CD4-positive, CD25-positive, alpha-beta regulatory T cell (primary cell): ENCODE results near the gene OR4F6. TPM values are rescaled to one million over a fixed set of nuclear protein-coding genes. Genes with fewer than 3 reads are reported as not detected.
"Not testable (repeated sequence)": the region's sequence is repeated elsewhere in the genome, so short reads cannot be mapped to it uniquely, and the experiment has no call there.

ENCODE experiments used
- ATAC-seq, 2 donors: fragments of 150-1000 bp; cut with Tn5 transposase; one replicate each; pipeline ENCODE4 v1.10.0; 2021; ENCODE audit warnings: low read depth in 2 of 2, moderate number of reproducible peaks in 2 of 2, moderate library complexity in 1 of 2
- DNase-seq, 3 donors: peaks; one replicate each; pipeline versions ENCODE4 v3.0.0 to v3.0.0-alpha.2; 2012 to 2022; ENCODE audit warnings: mixed read lengths in 1 of 3
- H3K27ac ChIP-seq: one replicate; pipeline ENCODE4 v1.7.0; 2013; ENCODE audit warnings: mild to moderate bottlenecking, low read length; ENCODE audit not compliant: insufficient read depth, poor library complexity, severe bottlenecking
- H3K27me3 ChIP-seq: one replicate; pipeline ENCODE4 v1.7.0; 2013; ENCODE audit warnings: low read length; ENCODE audit not compliant: control insufficient read depth, insufficient read depth
- H3K36me3 ChIP-seq: one replicate; pipeline ENCODE4 v1.7.0; 2013; ENCODE audit warnings: mild to moderate bottlenecking, low read length, moderate library complexity; ENCODE audit not compliant: control insufficient read depth, insufficient read depth
- H3K4me1 ChIP-seq: 2 replicates; pipeline ENCODE4 v1.7.0; 2013; ENCODE audit warnings: mild to moderate bottlenecking, low read length; ENCODE audit not compliant: insufficient read depth, control insufficient read depth, poor library complexity, severe bottlenecking
- H3K4me3 ChIP-seq: one replicate; pipeline ENCODE4 v1.7.0; 2013; ENCODE audit warnings: low read depth, mild to moderate bottlenecking, low read length, moderate library complexity
- H3K9me3 ChIP-seq, 2 experiments: 1 replicate in 1 of 2; 2 replicates in 1 of 2; pipeline ENCODE4 v1.7.0; 2013; ENCODE audit warnings: low read length in 2 of 2, mild to moderate bottlenecking in 1 of 2, moderate library complexity in 1 of 2; ENCODE audit not compliant: control insufficient read depth in 2 of 2
- H3K27ac Mint-ChIP-seq, 3 donors: one replicate each; pipeline ENCODE4 v1.8.0; 2020 to 2022; ENCODE audit warnings: mild to moderate bottlenecking in 3 of 3, mixed read lengths in 3 of 3, moderate library complexity in 2 of 3
- H3K27me3 Mint-ChIP-seq: one replicate; pipeline ENCODE4 v1.8.0; 2022; ENCODE audit warnings: mild to moderate bottlenecking, mixed read lengths
- H3K36me3 Mint-ChIP-seq: one replicate; pipeline ENCODE4 v1.8.0; 2020; ENCODE audit warnings: mixed read lengths
- H3K4me1 Mint-ChIP-seq, 4 donors: one replicate each; pipeline ENCODE4 v1.8.0; 2020 to 2022; ENCODE audit warnings: mixed read lengths in 4 of 4, mild to moderate bottlenecking in 1 of 4
- H3K4me3 Mint-ChIP-seq, 4 donors: one replicate each; pipeline ENCODE4 v1.8.0; 2020 to 2022; ENCODE audit warnings: mild to moderate bottlenecking in 4 of 4, mixed read lengths in 4 of 4, moderate library complexity in 3 of 4
- H3K9me3 Mint-ChIP-seq, 7 donors: one replicate each; pipeline ENCODE4 v1.8.0; 2020 to 2022; ENCODE audit warnings: mixed read lengths in 7 of 7, mild to moderate bottlenecking in 3 of 7, moderate library complexity in 2 of 7
- polyA plus RNA-seq, 4 donors: library from polyadenylated mRNA; unstranded; fragments of 300-500 nt; fragmentation: Illumina TruSeq; gene quantifications; one replicate each; pipeline ENCODE4 v1.2.3, GENCODE V29; 2021
- total RNA-seq: library from RNA; stranded (reverse); gene quantifications from one replicate; pipeline ENCODE4 v1.2.3, GENCODE V29; 2022

OR4F6 gene
- total and polyA plus RNA-seq, 5 donors from 2014 or later, result not detected

DNA sequence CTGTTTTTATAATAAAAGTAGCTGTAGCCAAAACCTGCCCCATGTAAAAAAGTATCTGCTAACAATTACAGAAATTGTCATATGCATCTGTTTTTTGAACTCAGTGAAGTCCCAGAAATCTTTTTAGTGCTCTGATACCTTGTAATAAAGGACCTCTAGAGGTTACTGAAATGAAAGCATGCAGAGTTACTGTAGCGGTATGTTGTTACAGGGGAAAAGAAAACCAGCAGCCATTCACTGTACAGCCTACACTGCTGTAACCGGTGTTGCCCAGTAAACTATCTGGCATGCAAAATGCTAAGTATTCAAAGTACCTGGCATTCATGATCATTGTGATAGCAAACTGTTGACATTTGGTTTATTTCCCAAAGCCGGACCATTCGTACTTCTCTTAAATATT, 12.6 kb upstream of the OR4F6 start:
- ATAC-seq, H3K4me3 Mint-ChIP-seq, H3K9me3 ChIP-seq, H3K27me3 ChIP-seq, H3K27ac Mint-ChIP-seq, H3K27ac ChIP-seq, H3K36me3 ChIP-seq, H3K9me3 Mint-ChIP-seq, DNase-seq, H3K4me3 ChIP-seq, H3K4me1 ChIP-seq, H3K27me3 Mint-ChIP-seq, H3K36me3 Mint-ChIP-seq, H3K4me1 Mint-ChIP-seq: not testable (repeated sequence)

GRCh38 chr15:101793981-101794380, 9.3 kb upstream of the OR4F6 start:
- ATAC-seq, H3K27ac Mint-ChIP-seq, H3K9me3 Mint-ChIP-seq, H3K27me3 ChIP-seq, H3K27me3 Mint-ChIP-seq, H3K36me3 ChIP-seq, H3K4me1 ChIP-seq, H3K27ac ChIP-seq, H3K9me3 ChIP-seq, H3K4me3 ChIP-seq, DNase-seq, H3K4me3 Mint-ChIP-seq, H3K4me1 Mint-ChIP-seq, H3K36me3 Mint-ChIP-seq: not testable (repeated sequence)

DNA sequence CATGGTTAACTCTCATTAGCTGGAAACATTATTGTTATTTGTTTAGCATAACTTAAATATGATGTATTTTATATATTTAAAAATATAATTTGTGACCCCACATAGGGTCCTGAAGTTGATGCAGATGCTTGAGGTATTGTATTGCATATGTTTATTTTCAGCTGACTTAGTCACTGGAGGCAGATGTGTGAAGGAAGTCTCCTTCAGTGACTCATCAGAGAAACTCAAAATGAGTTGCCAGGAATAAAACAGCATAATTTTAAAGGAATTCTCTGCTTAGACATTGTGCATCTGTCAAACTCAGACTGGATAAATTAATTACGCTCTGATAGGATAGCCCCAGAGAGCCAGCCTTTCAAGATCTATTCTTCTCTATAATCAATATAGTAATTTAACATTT, 7.9 kb upstream of the OR4F6 start:
- no peaks in the 10 kb centered on the region for H3K9me3 ChIP-seq
- Mint-ChIP-seq H3K4me1 (no peaks in the 10 kb centered on the region), H3K27ac (no peak overlapping the region)

DNA sequence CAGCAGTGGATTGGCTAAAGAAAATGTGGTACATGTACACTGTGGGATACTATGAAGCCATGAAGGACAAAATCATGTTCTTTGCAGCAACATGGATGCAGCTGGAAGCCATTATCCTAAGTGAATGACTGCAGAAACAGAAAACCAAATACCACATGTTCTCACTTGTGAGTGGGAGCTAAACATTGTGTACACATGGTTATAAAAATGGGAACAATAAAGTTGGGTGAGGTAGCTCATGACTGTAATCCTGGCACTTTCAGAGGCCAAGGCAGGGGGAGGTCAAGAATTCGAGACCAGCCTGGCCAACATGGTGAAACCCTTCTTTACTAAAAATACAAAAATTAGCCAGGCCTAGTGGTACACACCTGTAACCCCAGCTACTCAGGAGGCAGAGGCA, 3.6 kb upstream of the OR4F6 start:
- H3K27me3 ChIP-seq, result no peaks in the 10 kb centered on the region
- ATAC-seq, result no peak
- no peak for DNase-seq
- no peaks in the 10 kb centered on the region for H3K9me3 ChIP-seq
- no peaks in the 10 kb centered on the region for H3K36me3 Mint-ChIP-seq
- H3K4me1 Mint-ChIP-seq, result no peaks in the 10 kb centered on the region
- peaks cover 17% of the 10 kb centered on the region for H3K27me3 Mint-ChIP-seq
- H3K4me1 ChIP-seq, result no peaks in the 10 kb centered on the region
- no peaks in the 10 kb centered on the region for H3K36me3 ChIP-seq
- no peak overlapping the region for H3K4me3 ChIP-seq
- no peak overlapping the region for H3K4me3 Mint-ChIP-seq
- peak overlapping the region in 1 of 3 donors; percentile 46 for H3K27ac Mint-ChIP-seq
- H3K27ac ChIP-seq, result no peak overlapping the region
- peaks cover 0 to 1% (median 0%) of the 10 kb centered on the region in 7 donors for H3K9me3 Mint-ChIP-seq

More for the DNA sequence above, 7.9 kb upstream of the OR4F6 start:
- H3K27me3 ChIP-seq, result no peaks in the 10 kb centered on the region
- H3K4me1 ChIP-seq, result no peaks in the 10 kb centered on the region
- ATAC-seq (no peak), DNase-seq (no peak)
- Mint-ChIP-seq H3K27me3 (peaks cover 7% of the 10 kb centered on the region), H3K36me3 (no peaks in the 10 kb centered on the region), H3K9me3 (peaks cover 0 to 1% (median 0%) of the 10 kb centered on the region in 7 donors), H3K4me3 (no peak overlapping the region)
- no peaks in the 10 kb centered on the region for H3K36me3 ChIP-seq
- H3K4me3 ChIP-seq, result no peak overlapping the region
- no peak overlapping the region for H3K27ac ChIP-seq

GRCh38 chr15:101801048-101801447, 2.3 kb upstream of the OR4F6 start:
- H3K27ac Mint-ChIP-seq, result no peak overlapping the region
- H3K27me3 Mint-ChIP-seq, result peaks cover 17% of the 10 kb centered on the region

DNA sequence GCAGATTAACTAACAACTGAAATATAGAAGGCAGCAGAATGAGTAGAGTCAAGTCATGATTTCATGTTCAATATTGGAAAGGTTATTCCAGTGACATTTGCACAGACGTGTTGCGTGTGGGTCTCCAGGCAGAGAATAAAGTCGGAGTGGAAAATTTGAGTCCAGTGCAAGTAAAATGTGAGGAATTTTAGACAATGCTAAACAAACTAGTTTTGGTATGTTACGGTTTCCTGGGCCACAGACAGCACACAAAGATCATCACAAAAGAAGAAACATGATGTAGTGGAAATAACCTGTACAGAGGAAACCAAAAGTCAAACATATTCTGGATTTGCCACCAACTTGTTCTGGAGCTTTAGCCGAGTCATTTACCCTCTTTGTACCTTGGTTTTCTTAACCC, 367 bp downstream of the OR4F6 start:
- Mint-ChIP-seq H3K4me1 (no peaks in the 10 kb centered on the region), H3K27ac (no peak overlapping the region), H3K4me3 (no peak overlapping the region), H3K27me3 (peaks cover 11% of the 10 kb centered on the region), H3K9me3 (peaks cover 0 to 2% (median 0%) of the 10 kb centered on the region in 7 donors), H3K36me3 (no peaks in the 10 kb centered on the region)
- peaks cover 2% of the 10 kb centered on the region for H3K27me3 ChIP-seq
- DNase-seq (no peak), ATAC-seq (no peak)
- H3K4me1 ChIP-seq, result no peaks in the 10 kb centered on the region
- no peak overlapping the region for H3K27ac ChIP-seq
- H3K4me3 ChIP-seq, result no peak overlapping the region
- H3K36me3 ChIP-seq, result no peaks in the 10 kb centered on the region
- no peaks in the 10 kb centered on the region for H3K9me3 ChIP-seq

More at GRCh38 chr15:101801048-101801447, 2.3 kb upstream of the OR4F6 start:
- peaks cover 2% of the 10 kb centered on the region for H3K27me3 ChIP-seq
- Mint-ChIP-seq H3K36me3 (no peaks in the 10 kb centered on the region), H3K9me3 (peaks cover 0 to 1% (median 0%) of the 10 kb centered on the region in 7 donors), H3K4me1 (no peaks in the 10 kb centered on the region), H3K4me3 (no peak overlapping the region)
- H3K27ac ChIP-seq, result no peak overlapping the region
- DNase-seq, result no peak
- H3K4me1 ChIP-seq, result no peaks in the 10 kb centered on the region
- no peak for ATAC-seq
- no peak overlapping the region for H3K4me3 ChIP-seq
- no peaks in the 10 kb centered on the region for H3K36me3 ChIP-seq
- H3K9me3 ChIP-seq, result no peaks in the 10 kb centered on the region

- Mint-ChIP-seq H3K27ac (no peak overlapping the region), H3K36me3 (no peaks in the 10 kb centered on the region), H3K27me3 (peaks cover 11% of the 10 kb centered on the region), H3K4me3 (no peak overlapping the region), H3K4me1 (no peaks in the 10 kb centered on the region), H3K9me3 (peaks cover 0 to 2% (median 0%) of the 10 kb centered on the region in 7 donors)
- H3K4me3 ChIP-seq, result no peak overlapping the region
- peaks cover 2% of the 10 kb centered on the region for H3K27me3 ChIP-seq
- H3K36me3 ChIP-seq, result no peaks in the 10 kb centered on the region
- DNase-seq (no peak), ATAC-seq (no peak)
- H3K9me3 ChIP-seq, result no peaks in the 10 kb centered on the region
- H3K4me1 ChIP-seq, result no peaks in the 10 kb centered on the region
- no peak overlapping the region for H3K27ac ChIP-seq
These were observed 1.1 kb downstream of the OR4F6 start for GRCh38 chr15:101804375-101804774.

- Histone ChIP-seq H3K36me3 (no peaks in the 10 kb centered on the region), H3K9me3 (no peaks in the 10 kb centered on the region), H3K4me1 (no peaks in the 10 kb centered on the region), H3K4me3 (no peak overlapping the region), H3K27me3 (peaks cover 2% of the 10 kb centered on the region), H3K27ac (no peak overlapping the region)
- H3K27ac Mint-ChIP-seq, result no peak overlapping the region
- H3K4me1 Mint-ChIP-seq, result no peaks in the 10 kb centered on the region
- peaks cover 0 to 2% (median 0%) of the 10 kb centered on the region in 7 donors for H3K9me3 Mint-ChIP-seq
- no peak for ATAC-seq
- H3K36me3 Mint-ChIP-seq, result no peaks in the 10 kb centered on the region
- peaks cover 11% of the 10 kb centered on the region for H3K27me3 Mint-ChIP-seq
- no peak for DNase-seq
- no peak overlapping the region for H3K4me3 Mint-ChIP-seq
These were observed 1.6 kb downstream of the OR4F6 start for GRCh38 chr15:101804941-101805340.
